HepG2 (cell line): Measurements from ENCODE around the gene DLEC1. TPM values are rescaled to one million over a fixed set of nuclear protein-coding genes. Genes with fewer than 3 reads are reported as not detected.

Experiments
- CAMTA2 ChIP-seq: sonication (generic); formaldehyde crosslinking; IDR thresholded peaks from 2 replicates; pipeline ENCODE4 v1.4.0; 2020; ENCODE audit warnings: mild to moderate bottlenecking, missing genetic modification reagents, borderline replicate concordance
- CEBPG ChIP-seq: IDR thresholded peaks from 2 replicates; pipeline ENCODE4 v1.6.1; 2016
- FOSL2 ChIP-seq: sonication (generic); formaldehyde crosslinking; IDR thresholded peaks from 2 replicates; pipeline ENCODE4 v1.4.0; 2020; ENCODE audit warnings: missing genetic modification reagents
- GATAD1 ChIP-seq: IDR thresholded peaks from 2 replicates; pipeline ENCODE4 v1.6.1; 2016; ENCODE audit warnings: missing genetic modification reagents, missing compliant biosample characterization
- HCFC1 ChIP-seq: fragments of 150-350 bp; IDR thresholded peaks from 2 replicates; pipeline ENCODE4 v1.6.1; 2014; ENCODE audit warnings: low read depth, low read length
- HNF4G ChIP-seq, 2 experiments: sonication (generic) in 1 of 2; formaldehyde crosslinking in 1 of 2; IDR thresholded peaks; 2 replicates each; pipeline versions ENCODE4 v1.4.0 to v1.6.1; 2011 to 2020; ENCODE audit warnings: borderline replicate concordance in 2 of 2, low read depth in 2 of 2, mild to moderate bottlenecking in 2 of 2, low read length in 1 of 2, missing genetic modification reagents in 1 of 2, moderate library complexity in 1 of 2
- HNRNPUL1 ChIP-seq: fragments of 200-400 bp; formaldehyde crosslinking; IDR thresholded peaks from 2 replicates; pipeline ENCODE4 v1.6.1; 2017; ENCODE audit warnings: low read depth, mild to moderate bottlenecking, low read length, moderate library complexity
- MAF1 ChIP-seq: sonication (generic); formaldehyde crosslinking; IDR thresholded peaks from 2 replicates; pipeline ENCODE4 v1.5.0; 2020; ENCODE audit warnings: missing genetic modification reagents, borderline replicate concordance
- MATR3 ChIP-seq: sonication (generic); formaldehyde crosslinking; IDR thresholded peaks from 2 replicates; pipeline ENCODE4 v1.4.0; 2020; ENCODE audit warnings: missing genetic modification reagents
- NCOA2 ChIP-seq: sonication (generic); formaldehyde crosslinking; IDR thresholded peaks from 2 replicates; pipeline ENCODE4 v1.8.0; 2022; ENCODE audit warnings: inconsistent platforms
- NR3C1 ChIP-seq: sonication (generic); formaldehyde crosslinking; IDR thresholded peaks from 2 replicates; pipeline ENCODE4 v1.4.0; 2020; ENCODE audit warnings: missing genetic modification reagents
- ONECUT2 ChIP-seq: sonication (generic); formaldehyde crosslinking; IDR thresholded peaks from 2 replicates; pipeline ENCODE4 v1.4.0; 2020; ENCODE audit warnings: missing genetic modification reagents
- PTBP1 ChIP-seq: fragments of 200-400 bp; formaldehyde crosslinking; IDR thresholded peaks from 2 replicates; pipeline ENCODE4 v1.6.1; 2018; ENCODE audit warnings: low read length, low read depth; ENCODE audit not compliant: poor library complexity, severe bottlenecking
- RBM22 ChIP-seq: fragments of 200-400 bp; formaldehyde crosslinking; optimal IDR thresholded peaks from 2 replicates; pipeline ENCODE3; 2017; ENCODE audit warnings: mild to moderate bottlenecking, low read length, moderate library complexity
- REL ChIP-seq: sonication (generic); formaldehyde crosslinking; conservative IDR thresholded peaks from 2 replicates; pipeline ENCODE4 v1.8.0; 2022; ENCODE audit warnings: mild to moderate bottlenecking, missing genetic modification reagents, moderate library complexity
- SIN3A ChIP-seq: IDR thresholded peaks from 2 replicates; pipeline ENCODE4 v1.6.1; 2011; ENCODE audit warnings: low read depth, mild to moderate bottlenecking, control low read depth, low read length, borderline replicate concordance
- TAF1 ChIP-seq: sonication (generic); formaldehyde crosslinking; IDR thresholded peaks from 2 replicates; pipeline ENCODE4 v1.4.0; 2020; ENCODE audit warnings: missing genetic modification reagents
- TEAD2 ChIP-seq: sonication (generic); formaldehyde crosslinking; IDR thresholded peaks from 2 replicates; pipeline ENCODE4 v1.9.0; 2021; ENCODE audit warnings: missing genetic modification reagents
- ZNF207 ChIP-seq: fragments of 450-650 bp; IDR thresholded peaks from 2 replicates; pipeline ENCODE4 v1.6.1; 2016; ENCODE audit warnings: antibody characterized with exemption, borderline replicate concordance
- ZNF431 ChIP-seq: sonication (generic); formaldehyde crosslinking; IDR thresholded peaks from 2 replicates; pipeline ENCODE4 v1.9.0; 2022; ENCODE audit warnings: missing genetic modification reagents, low read depth, mild to moderate bottlenecking, borderline replicate concordance
- ZNF432 ChIP-seq: sonication (generic); formaldehyde crosslinking; IDR thresholded peaks from 2 replicates; pipeline ENCODE4 v1.5.0; 2020; ENCODE audit warnings: missing genetic modification reagents, mild to moderate bottlenecking, borderline replicate concordance
- ZNF746 ChIP-seq: sonication (generic); formaldehyde crosslinking; IDR thresholded peaks from 2 replicates; pipeline ENCODE4 v1.8.0; 2022; ENCODE audit warnings: mild to moderate bottlenecking, missing genetic modification reagents
- ZNF780A ChIP-seq: sonication (generic); formaldehyde crosslinking; IDR thresholded peaks from 2 replicates; pipeline ENCODE4 v1.8.0; 2022; ENCODE audit warnings: mild to moderate bottlenecking, missing genetic modification reagents, moderate library complexity
- ZNF839 ChIP-seq: sonication (generic); formaldehyde crosslinking; IDR thresholded peaks from 2 replicates; pipeline ENCODE4 v1.4.0; 2020; ENCODE audit warnings: missing genetic modification reagents, mild to moderate bottlenecking, borderline replicate concordance
- polyA plus RNA-seq, 8 experiments: library from polyadenylated mRNA; depleted of rRNA in 3 of 8; stranded (reverse) in 7 of 8; unstranded in 1 of 8; fragments of >200 nt; fragmentation: Illumina TruSeq in 4 of 8; extraction: Trizol in 4 of 8; gene quantifications; 2 replicates each; pipeline versions ENCODE4 v1.2.1 to v1.2.3, GENCODE V29; 2011 to 2016; ENCODE audit warnings: low read depth in 4 of 8, missing spikeins in 1 of 8, mixed read lengths in 1 of 8; ENCODE audit not compliant: insufficient read depth in 1 of 8
- total RNA-seq, 5 experiments: library from RNA; depleted of rRNA; stranded (reverse); fragments of >200 nt; fragmentation: Illumina TruSeq; extraction: Trizol; gene quantifications; 2 replicates each; pipeline ENCODE4 v1.2.3, GENCODE V29; 2016; ENCODE audit warnings: low read depth in 1 of 5
- TF ChIP-seq, protein P1 (sequence below): sonication (generic); formaldehyde crosslinking; IDR thresholded peaks from 2 replicates; pipeline ENCODE4 v1.4.0; 2020; ENCODE audit warnings: missing genetic modification reagents
- TF ChIP-seq, protein P2 (sequence below): sonication (generic); formaldehyde crosslinking; IDR thresholded peaks from 2 replicates; pipeline ENCODE4 v1.4.0; 2020; ENCODE audit warnings: mild to moderate bottlenecking, missing genetic modification reagents
- TF ChIP-seq, protein P3 (sequence below): conservative IDR thresholded peaks from 2 replicates; pipeline ENCODE4 v1.6.1; 2018; ENCODE audit warnings: missing genetic modification reagents

DLEC1 gene
- total and polyA plus RNA-seq, 2 of the 13 experiments (the other 11 are each of a cell fraction or from before 2014, with no cell fraction given) = 0.09 TPM; not detected in 1

DNA sequence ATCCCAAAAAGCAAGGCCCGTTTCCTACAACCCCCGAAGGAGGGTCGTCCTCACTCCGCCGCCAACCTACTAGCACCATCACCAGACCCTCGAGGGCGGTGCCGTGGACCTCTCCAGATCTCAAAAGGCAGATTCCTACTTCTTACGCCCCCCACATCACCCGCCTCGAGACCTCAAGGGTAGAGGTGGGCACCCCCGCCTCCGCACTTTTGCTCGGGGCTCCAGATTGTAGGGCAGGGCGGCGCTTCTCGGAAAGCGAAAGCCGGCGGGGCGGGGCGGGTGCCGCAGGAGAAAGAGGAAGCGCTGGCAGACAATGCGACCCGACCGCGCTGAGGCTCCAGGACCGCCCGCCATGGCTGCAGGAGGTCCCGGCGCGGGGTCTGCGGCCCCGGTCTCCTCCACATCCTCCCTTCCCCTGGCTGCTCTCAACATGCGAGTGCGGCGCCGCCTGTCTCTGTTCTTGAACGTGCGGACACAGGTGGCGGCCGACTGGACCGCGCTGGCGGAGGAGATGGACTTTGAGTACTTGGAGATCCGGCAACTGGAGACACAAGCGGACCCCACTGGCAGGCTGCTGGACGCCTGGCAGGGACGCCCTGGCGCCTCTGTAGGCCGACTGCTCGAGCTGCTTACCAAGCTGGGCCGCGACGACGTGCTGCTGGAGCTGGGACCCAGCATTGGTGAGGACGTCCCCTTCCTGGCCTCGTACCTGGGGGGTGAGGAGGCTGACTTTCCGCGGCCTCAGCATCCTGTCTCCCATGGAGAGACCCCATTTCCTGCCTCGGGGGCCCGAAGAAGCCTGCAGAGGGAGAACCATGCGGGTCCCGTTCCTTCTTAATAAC is 99.6 kb downstream of the DLEC1 start, which contains the start of gene MYD88 (continued):
- TF ChIP-seq, protein P1, sequence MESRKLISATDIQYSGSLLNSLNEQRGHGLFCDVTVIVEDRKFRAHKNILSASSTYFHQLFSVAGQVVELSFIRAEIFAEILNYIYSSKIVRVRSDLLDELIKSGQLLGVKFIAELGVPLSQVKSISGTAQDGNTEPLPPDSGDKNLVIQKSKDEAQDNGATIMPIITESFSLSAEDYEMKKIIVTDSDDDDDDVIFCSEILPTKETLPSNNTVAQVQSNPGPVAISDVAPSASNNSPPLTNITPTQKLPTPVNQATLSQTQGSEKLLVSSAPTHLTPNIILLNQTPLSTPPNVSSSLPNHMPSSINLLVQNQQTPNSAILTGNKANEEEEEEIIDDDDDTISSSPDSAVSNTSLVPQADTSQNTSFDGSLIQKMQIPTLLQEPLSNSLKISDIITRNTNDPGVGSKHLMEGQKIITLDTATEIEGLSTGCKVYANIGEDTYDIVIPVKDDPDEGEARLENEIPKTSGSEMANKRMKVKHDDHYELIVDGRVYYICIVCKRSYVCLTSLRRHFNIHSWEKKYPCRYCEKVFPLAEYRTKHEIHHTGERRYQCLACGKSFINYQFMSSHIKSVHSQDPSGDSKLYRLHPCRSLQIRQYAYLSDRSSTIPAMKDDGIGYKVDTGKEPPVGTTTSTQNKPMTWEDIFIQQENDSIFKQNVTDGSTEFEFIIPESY (CRISPR knock-in tag) = no peak
- TF ChIP-seq, protein P2, sequence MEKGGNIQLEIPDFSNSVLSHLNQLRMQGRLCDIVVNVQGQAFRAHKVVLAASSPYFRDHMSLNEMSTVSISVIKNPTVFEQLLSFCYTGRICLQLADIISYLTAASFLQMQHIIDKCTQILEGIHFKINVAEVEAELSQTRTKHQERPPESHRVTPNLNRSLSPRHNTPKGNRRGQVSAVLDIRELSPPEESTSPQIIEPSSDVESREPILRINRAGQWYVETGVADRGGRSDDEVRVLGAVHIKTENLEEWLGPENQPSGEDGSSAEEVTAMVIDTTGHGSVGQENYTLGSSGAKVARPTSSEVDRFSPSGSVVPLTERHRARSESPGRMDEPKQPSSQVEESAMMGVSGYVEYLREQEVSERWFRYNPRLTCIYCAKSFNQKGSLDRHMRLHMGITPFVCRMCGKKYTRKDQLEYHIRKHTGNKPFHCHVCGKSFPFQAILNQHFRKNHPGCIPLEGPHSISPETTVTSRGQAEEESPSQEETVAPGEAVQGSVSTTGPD (CRISPR knock-in tag) = no peak
- TF ChIP-seq ZNF839 (CRISPR knock-in tag) (no peak), PTBP1 (peak; percentile 58), TAF1 (CRISPR knock-in tag) (peak; percentile 88), ZNF432 (CRISPR knock-in tag) (no peak), ONECUT2 (CRISPR knock-in tag) (no peak), NR3C1 (no peak), ZNF431 (CRISPR knock-in tag) (peak; percentile 54; the same call in 1 of the 2 replicates), SIN3A (peak; percentile 9; the same call in 1 of the 2 replicates), ZNF207 (no peak), ZNF780A (CRISPR knock-in tag) (peak; percentile 51; the same call in 1 of the 2 replicates), ZNF746 (peak; percentile 15; the same call in 1 of the 2 replicates), MAF1 (CRISPR knock-in tag) (no peak), FOSL2 (CRISPR knock-in tag) (no peak; the same call in 1 of the 2 replicates), HNRNPUL1 (no peak), MATR3 (no peak), NCOA2 (CRISPR knock-in tag) (no peak), RBM22 (no peak), GATAD1 (CRISPR knock-in tag) (0 out of 2 replicates have a peak, but pooled peaks have one; percentile 2), CEBPG (CRISPR knock-in tag) (no peak), HNF4G (IDR thresholded peaks at IDR 0.05; ENCODE audit: borderline replicate concordance, low read depth, low read length) (peak; percentile 50; the same call in 1 of the 2 replicates), HNF4G (CRISPR knock-in tag; IDR thresholded peaks at IDR 0.05; ENCODE audit: borderline replicate concordance, low read depth) (no peak; the same call in 1 of the 2 replicates), HCFC1 (no peak), CAMTA2 (no peak), REL (CRISPR knock-in tag) (peak; percentile 71; the same call in 1 of the 2 replicates), TEAD2 (CRISPR knock-in tag) (no peak)
- TF ChIP-seq, protein P3, sequence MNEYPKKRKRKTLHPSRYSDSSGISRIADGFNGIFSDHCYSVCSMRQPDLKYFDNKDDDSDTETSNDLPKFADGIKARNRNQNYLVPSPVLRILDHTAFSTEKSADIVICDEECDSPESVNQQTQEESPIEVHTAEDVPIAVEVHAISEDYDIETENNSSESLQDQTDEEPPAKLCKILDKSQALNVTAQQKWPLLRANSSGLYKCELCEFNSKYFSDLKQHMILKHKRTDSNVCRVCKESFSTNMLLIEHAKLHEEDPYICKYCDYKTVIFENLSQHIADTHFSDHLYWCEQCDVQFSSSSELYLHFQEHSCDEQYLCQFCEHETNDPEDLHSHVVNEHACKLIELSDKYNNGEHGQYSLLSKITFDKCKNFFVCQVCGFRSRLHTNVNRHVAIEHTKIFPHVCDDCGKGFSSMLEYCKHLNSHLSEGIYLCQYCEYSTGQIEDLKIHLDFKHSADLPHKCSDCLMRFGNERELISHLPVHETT = no peak
